ENCODE measurements around the gene ATL2. TPM values are rescaled to one million over a fixed set of nuclear protein-coding genes. Genes with fewer than 3 reads are reported as not detected.

The ATL2 gene
- total RNA-seq, 2 experiments from 2014 or later: 46.0 to 48.8 TPM

DNA sequence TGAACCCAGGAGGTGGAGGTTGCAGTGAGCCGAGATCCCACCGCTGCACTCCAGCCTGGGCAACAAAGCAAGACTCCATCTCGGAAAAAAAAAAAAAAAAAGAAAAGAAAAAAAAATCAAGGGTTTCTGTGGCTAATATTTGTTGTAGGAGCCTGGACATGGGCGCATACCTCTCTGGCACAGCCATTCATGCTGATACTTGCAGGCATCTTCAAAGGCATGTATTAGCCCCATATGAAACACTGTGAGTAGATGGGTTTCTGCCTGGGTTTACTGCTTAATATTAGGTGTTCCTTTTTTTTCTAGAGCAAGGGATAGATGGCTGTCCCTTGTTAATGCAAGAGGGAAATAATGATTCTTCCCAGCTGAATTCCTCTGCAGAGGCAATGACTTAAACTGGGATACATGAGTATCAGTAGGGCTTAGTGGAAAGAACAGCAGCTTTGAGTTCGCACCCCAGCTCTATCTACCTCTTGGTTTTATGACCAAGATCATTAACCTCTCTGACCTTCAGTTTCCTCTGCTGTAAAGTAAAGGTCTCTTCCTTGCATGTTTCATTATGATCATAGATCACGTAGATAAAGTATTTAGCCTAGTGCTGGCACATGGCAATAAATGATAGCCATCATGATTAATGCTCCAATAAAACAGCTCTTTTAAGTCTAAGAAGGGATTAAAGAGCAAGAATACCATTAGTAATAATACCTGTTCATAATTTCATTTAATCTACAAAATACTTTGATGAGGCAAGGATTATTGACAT, 4.5 kb upstream of the ATL2 start:
- H3K27me3 Mint-ChIP-seq: no peaks in the 10 kb centered on the region
- H3K36me3 Mint-ChIP-seq: no peaks in the 10 kb centered on the region
- H3K9me3 Mint-ChIP-seq: no peaks in the 10 kb centered on the region
- ATAC-seq (ENCODE audit: low read depth) (no peak), DNase-seq (no peak)
- no peak overlapping the region for H3K27ac Mint-ChIP-seq
- H3K4me1 Mint-ChIP-seq: peaks cover 19% of the 10 kb centered on the region
- POLR2A ChIA-PET: no interaction called here
- no peak overlapping the region for H3K4me3 Mint-ChIP-seq

DNA sequence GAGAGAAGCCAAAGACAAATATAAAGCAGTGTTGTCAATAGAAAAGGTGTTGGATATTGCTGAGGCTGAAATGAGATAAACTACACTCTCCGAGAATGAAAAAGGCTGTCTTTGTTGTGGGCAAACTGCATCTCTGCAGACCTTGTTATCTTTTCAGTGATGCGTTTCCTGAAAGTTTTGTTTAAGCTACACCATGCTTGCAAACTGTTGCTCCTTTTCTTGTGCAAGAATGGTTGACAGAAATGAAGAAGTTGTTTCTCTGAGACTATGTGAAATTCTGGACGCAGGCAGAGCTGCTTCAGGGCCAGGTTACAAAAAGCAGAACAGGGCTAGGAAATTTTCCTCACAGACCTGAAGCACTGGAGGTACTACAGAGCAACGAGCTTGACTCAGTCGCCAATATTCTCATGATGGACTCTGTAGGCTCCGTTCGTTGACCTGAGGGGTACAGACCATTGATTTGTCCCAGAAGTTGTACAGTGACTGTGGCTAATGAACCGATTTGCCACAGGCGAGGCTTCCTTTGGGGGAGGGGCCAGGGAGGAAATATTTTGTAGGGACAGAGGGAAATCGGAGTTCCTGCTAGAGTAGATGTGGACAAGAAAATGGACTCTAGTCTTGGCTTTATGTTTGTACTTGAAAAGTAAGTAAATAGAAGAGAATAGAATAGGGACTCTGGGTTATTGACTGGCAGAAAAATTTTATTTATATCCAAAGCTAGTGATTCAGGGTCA, 3.5 kb upstream of the ATL2 start:
- peak; percentile 9 for ATAC-seq (ENCODE audit: low read depth)
- Mint-ChIP-seq H3K9me3 (no peaks in the 10 kb centered on the region), H3K4me3 (peak overlapping the region; percentile 52), H3K27ac (peak overlapping the region; percentile 77), H3K36me3 (no peaks in the 10 kb centered on the region), H3K27me3 (no peaks in the 10 kb centered on the region), H3K4me1 (peaks cover 24% of the 10 kb centered on the region)
- POLR2A ChIA-PET: interaction anchor here (0.6 kb wide), 1 partner anchor 34 kb away, joined by 4 read pairs; no protein-coding TSS in a partner anchor
- no peak for DNase-seq

DNA sequence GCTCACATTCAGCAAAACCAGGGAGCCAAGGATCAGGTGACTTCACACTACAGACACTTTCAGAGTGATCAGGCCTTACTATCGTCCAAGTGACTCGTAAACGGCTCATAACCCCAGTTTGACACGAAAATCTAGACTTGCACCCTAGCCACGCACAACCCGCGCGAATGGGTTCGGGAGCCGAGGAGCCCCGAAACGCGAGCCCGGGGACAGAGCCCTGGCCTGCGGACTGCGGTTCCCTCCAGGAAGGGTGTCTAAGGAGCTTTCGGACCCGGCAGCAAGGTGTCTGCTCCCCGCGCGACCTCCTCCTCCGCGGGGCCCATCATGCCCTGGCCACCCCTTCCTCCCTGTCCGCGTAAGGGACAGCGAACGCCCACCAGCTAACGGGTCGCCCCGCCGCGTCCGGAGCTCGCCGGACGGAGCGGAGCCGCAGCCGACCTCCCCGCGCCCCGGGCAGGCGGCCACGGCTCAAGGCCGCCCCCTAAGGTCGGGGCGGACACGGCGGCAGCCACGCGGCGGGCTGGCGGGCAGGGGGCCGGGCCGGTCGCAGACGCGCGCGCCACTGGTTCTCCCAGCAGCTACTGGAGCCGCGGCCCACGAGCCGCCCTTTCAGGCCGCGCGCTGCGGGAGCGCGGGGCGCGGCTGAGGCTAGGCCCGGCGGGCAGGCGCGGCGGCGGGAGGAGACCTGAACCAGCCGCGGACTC, 575 bp downstream of the ATL2 start:
- DNase-seq: peak; percentile 83
- POLR2A ChIA-PET: interaction anchor here (0.6 to 3.0 kb wide), 7 partner anchors 10 to 760 kb away, joined by 3 to 11 read pairs (median 7); partner anchors contain the start of gene SRSF7
- Mint-ChIP-seq H3K4me1 (peaks cover 39% of the 10 kb centered on the region), H3K4me3 (peak overlapping the region; percentile 95), H3K27me3 (no peaks in the 10 kb centered on the region), H3K9me3 (no peaks in the 10 kb centered on the region), H3K36me3 (peaks cover 2% of the 10 kb centered on the region), H3K27ac (peak overlapping the region; percentile 90)
- peak; percentile 51 for ATAC-seq (ENCODE audit: low read depth)

DNA sequence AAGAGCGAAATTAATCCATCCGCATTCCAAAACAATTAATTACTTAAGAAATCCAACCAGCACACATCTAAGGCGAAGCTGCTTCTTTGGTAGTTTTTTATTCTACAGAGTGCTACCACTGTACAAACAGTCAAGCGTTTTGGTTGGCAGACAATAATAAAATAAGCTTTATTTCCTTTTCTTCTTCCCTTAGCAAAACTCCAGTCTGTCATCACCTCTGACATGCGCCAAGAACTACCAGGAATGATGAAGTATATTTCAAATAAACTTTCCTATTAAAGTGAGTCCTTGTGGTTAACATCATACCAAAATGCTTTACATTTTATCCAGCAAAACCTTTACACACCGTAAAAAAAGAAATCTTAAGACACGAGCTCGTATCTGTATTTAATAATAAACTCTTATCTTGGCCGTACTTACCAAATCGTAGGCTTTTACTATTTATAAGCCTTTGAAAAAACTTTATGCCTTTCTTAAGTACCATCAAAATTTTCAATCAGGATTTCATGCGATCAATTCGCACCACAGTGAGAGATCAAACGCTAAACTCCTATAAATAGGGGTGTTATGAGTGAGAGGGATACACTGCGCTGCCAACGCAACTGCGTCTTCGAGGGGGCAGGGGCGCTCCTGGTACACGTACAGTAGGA, 1.3 kb downstream of the ATL2 start:
- DNase-seq (no peak), ATAC-seq (ENCODE audit: low read depth) (no peak)
- POLR2A ChIA-PET: interaction anchor here (0.5 to 3.0 kb wide), 8 partner anchors 9 to 375 kb away, joined by 3 to 11 read pairs (median 5); partner anchors contain the start of gene SRSF7
- no peaks in the 10 kb centered on the region for H3K27me3 Mint-ChIP-seq
- H3K4me3 Mint-ChIP-seq: peak overlapping the region; percentile 95
- H3K4me1 Mint-ChIP-seq: peaks cover 38% of the 10 kb centered on the region
- H3K36me3 Mint-ChIP-seq: peaks cover 2% of the 10 kb centered on the region
- peak overlapping the region; percentile 90 for H3K27ac Mint-ChIP-seq
- H3K9me3 Mint-ChIP-seq: no peaks in the 10 kb centered on the region

DNA sequence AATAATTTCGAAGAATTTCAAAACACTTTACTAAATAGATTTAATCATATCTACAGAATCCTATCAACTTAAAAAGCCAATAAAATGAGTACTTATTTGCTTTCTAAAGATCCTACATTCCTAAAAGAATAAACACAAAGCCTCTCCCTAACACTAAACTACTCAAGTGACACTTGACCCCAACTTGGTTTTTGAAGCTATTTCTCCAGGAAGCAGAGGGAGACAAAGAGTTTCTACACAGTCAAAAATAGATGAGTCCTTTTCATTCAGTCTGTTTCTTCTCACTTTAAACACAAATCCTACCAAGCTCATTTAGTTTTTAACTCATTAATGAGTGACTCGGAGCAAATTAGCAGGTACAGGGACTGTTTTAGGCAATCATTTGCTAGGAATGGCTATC, 2.1 kb downstream of the ATL2 start:
- peak overlapping the region; percentile 95 for H3K4me3 Mint-ChIP-seq
- no peak for ATAC-seq (ENCODE audit: low read depth)
- H3K9me3 Mint-ChIP-seq: no peaks in the 10 kb centered on the region
- DNase-seq: no peak
- POLR2A ChIA-PET: interaction anchor here (2.1 kb wide), 1 partner anchor 376 kb away, joined by 9 read pairs; the partner anchor contains the start of gene SRSF7
- H3K27me3 Mint-ChIP-seq: no peaks in the 10 kb centered on the region
- peaks cover 4% of the 10 kb centered on the region for H3K36me3 Mint-ChIP-seq
- H3K27ac Mint-ChIP-seq: no peak overlapping the region
- H3K4me1 Mint-ChIP-seq: peaks cover 30% of the 10 kb centered on the region

DNA sequence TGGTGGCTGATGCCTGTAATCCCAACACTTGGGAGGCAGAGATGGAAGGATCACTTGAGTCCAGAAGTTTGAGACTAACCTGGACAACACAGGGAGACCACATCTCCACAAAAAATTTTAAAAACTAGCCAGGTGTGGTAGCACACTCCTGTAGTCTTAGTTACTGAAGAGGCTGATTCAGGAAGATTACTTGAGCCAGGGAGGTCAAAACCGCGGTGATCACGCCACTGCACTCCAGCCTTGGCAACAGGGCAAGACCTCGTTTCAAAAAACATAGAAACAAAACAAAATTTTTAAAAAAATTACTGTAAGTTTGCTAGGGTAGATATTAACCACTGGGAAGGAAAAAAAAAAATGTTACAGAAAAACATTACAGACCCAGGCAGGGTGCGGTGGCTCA, 5.8 kb downstream of the ATL2 start:
- Mint-ChIP-seq H3K27me3 (no peaks in the 10 kb centered on the region), H3K36me3 (peaks cover 7% of the 10 kb centered on the region), H3K27ac (no peak overlapping the region), H3K9me3 (no peaks in the 10 kb centered on the region), H3K4me3 (no peak overlapping the region), H3K4me1 (peaks cover 25% of the 10 kb centered on the region)
- no peak for DNase-seq
- ATAC-seq (ENCODE audit: low read depth): no peak
- POLR2A ChIA-PET: no interaction called here

DNA sequence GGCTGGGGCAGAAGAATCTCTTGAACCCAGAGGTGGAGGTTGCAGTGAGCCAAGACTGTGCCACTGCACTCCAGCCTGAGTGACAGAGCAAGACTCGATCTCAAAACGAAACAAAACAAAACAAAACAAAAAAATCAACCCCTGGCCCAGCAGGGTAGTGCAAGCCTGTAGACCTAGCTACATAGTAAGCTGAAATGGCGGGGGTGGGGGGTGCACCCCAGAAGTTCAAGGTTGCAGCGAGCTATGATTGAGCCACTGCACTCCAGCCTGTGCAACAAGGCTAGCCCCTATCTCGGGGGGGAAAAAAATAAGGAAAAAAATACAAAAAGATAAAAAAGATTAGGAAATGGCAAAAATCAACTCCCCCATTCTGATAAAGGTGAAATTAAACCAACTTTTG, 6.4 kb downstream of the ATL2 start:
- no peak overlapping the region for H3K4me3 Mint-ChIP-seq
- DNase-seq (no peak), ATAC-seq (ENCODE audit: low read depth) (no peak)
- peaks cover 20% of the 10 kb centered on the region for H3K4me1 Mint-ChIP-seq
- peaks cover 9% of the 10 kb centered on the region for H3K36me3 Mint-ChIP-seq
- H3K9me3 Mint-ChIP-seq: no peaks in the 10 kb centered on the region
- H3K27me3 Mint-ChIP-seq: no peaks in the 10 kb centered on the region
- POLR2A ChIA-PET: no interaction called here
- no peak overlapping the region for H3K27ac Mint-ChIP-seq

DNA sequence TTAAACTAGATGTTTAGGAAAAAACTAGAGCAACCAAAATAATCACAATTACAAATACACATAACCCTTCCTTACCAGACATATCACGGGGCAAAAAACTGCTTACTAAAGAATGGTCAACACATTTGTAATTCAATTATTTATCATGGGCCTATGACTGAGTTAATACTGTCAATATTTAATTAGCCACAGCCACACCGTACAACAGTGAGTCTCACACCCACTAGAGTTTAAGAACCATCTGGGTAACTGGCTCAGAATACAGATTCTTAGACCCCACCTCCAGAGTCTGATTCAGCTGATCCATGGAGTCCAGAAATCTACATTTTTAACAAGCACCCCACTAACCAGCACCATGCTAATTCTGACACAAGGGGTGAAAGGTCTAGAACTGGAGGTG, 14.8 kb downstream of the ATL2 start:
- POLR2A ChIA-PET: no interaction called here
- DNase-seq (no peak), ATAC-seq (ENCODE audit: low read depth) (no peak)
- peaks cover 12% of the 10 kb centered on the region for H3K36me3 Mint-ChIP-seq
- H3K9me3 Mint-ChIP-seq: no peaks in the 10 kb centered on the region
- H3K27ac Mint-ChIP-seq: no peak overlapping the region
- H3K27me3 Mint-ChIP-seq: no peaks in the 10 kb centered on the region
- peaks cover 4% of the 10 kb centered on the region for H3K4me1 Mint-ChIP-seq
- no peak overlapping the region for H3K4me3 Mint-ChIP-seq

DNA sequence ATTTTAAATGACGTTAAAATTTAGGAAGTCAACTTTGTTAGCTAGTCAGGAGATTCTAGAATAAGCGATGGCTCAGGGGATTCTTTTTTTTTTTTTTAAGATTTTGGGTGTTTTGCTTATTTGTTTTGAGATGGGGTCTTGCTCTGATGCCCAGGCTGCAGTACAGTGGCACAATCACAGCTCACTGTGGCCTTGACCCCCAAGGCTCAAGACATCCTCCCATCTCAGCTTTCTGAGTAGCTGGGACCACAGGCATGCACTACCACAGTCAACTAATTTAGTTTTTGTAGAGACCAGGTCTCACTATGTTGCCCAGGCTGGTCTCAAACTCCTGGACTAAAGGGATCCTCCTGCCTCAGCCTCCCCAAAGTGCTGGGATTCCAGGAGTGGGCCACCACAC, 16.9 kb downstream of the ATL2 start:
- Mint-ChIP-seq H3K4me3 (no peak overlapping the region), H3K9me3 (no peaks in the 10 kb centered on the region), H3K27ac (no peak overlapping the region), H3K27me3 (no peaks in the 10 kb centered on the region), H3K4me1 (no peaks in the 10 kb centered on the region), H3K36me3 (peaks cover 12% of the 10 kb centered on the region)
- POLR2A ChIA-PET: no interaction called here
- no peak for ATAC-seq (ENCODE audit: low read depth)
- no peak for DNase-seq

DNA sequence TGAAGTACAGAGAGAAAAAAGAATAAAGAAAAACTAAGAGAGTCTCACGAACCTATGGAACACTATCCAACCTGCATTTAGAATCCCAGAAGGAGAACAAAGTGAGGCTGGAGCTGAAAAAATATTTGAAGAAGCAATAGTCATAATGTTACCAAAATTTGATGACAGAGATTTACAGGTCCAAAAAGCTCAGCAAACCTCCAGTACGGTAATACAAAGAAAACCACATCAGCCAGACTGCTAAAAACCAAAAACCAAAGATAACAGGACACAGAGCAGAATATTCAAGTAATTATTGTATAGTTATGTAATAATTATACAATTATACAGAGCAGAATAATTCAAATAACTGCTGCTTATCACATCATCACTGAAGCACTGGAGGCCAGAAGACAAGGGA, 23.7 kb downstream of the ATL2 start:
- peak overlapping the region; percentile 11 for H3K27ac Mint-ChIP-seq
- no peak for ATAC-seq (ENCODE audit: low read depth)
- peaks cover 30% of the 10 kb centered on the region for H3K36me3 Mint-ChIP-seq
- POLR2A ChIA-PET: no interaction called here
- H3K4me3 Mint-ChIP-seq: no peak overlapping the region
- DNase-seq: no peak
- peaks cover 4% of the 10 kb centered on the region for H3K9me3 Mint-ChIP-seq
- no peaks in the 10 kb centered on the region for H3K27me3 Mint-ChIP-seq
- H3K4me1 Mint-ChIP-seq: peaks cover 13% of the 10 kb centered on the region

DNA sequence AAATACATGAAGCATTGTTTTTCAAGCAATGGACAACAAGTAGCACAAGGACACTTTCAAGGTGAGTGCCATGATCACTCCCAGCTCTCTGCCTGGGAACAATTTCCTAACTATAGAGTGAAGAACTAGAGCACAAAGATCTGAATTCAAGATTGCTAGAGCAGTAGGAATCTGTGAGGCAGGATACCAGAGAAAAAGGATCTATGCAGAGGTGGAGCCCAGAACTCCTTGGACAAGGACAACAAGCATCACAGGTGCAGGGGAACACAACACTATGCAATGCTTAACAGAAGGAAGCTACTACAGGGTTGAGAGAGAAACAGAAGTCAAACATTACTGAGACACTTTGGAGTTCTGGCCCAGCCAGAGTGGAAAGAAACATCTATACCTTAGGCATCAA, 24.7 kb downstream of the ATL2 start:
- H3K9me3 Mint-ChIP-seq: peaks cover 4% of the 10 kb centered on the region
- H3K27me3 Mint-ChIP-seq: no peaks in the 10 kb centered on the region
- DNase-seq: no peak
- ATAC-seq (ENCODE audit: low read depth): no peak
- H3K4me1 Mint-ChIP-seq: peaks cover 13% of the 10 kb centered on the region
- H3K27ac Mint-ChIP-seq: no peak overlapping the region
- POLR2A ChIA-PET: interaction anchor here (0.6 kb wide), 2 partner anchors 9 to 265 kb away, joined by 3 read pairs; no protein-coding TSS in a partner anchor
- H3K4me3 Mint-ChIP-seq: no peak overlapping the region
- H3K36me3 Mint-ChIP-seq: peaks cover 29% of the 10 kb centered on the region

DNA sequence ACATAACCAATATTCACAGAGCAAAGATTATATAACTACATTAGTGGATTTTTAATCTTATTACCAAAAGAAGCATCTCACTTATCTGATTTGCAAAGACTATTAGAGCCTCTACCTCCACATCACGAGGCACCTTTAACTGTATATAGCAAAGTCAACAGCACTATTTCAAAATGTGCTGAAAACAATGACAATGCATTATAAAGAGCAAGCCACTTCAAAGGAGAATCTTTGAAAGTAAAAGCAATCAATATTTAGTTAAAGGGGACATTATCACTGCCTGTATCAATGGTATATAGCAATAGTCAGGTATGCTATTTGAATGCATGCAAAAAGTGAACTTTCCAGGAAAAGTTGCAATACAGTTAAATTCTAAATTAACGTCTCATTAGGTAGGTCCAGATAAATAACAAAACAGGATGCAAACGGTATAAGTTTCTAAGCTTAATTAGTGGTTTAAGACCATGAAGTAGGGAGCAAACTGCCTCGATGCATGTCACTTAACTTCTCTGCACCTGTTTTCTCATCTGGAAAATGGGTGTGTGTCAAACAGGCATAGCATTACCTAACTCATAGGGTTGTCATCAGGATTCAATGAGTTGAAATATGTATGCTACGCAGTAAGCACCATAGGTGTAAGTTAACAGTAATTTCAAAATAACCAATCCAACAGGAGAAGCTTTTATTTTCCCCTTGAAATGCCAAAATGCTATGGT, 31.6 kb downstream of the ATL2 start:
- Mint-ChIP-seq H3K27me3 (no peaks in the 10 kb centered on the region), H3K36me3 (peaks cover 32% of the 10 kb centered on the region), H3K27ac (no peak overlapping the region), H3K4me3 (no peak overlapping the region), H3K4me1 (no peaks in the 10 kb centered on the region), H3K9me3 (peaks cover 4% of the 10 kb centered on the region)
- ATAC-seq (ENCODE audit: low read depth): no peak
- no peak for DNase-seq
- POLR2A ChIA-PET: no interaction called here

Data from activated naive CD8-positive, alpha-beta T cell treated with anti-CD3 and anti-CD28 coated beads, Interleukin-2, amount 10 ng/mL, durations not matched to agents 7 days and 5 days (primary cell).